ENCODE measurements around the gene FANCG. TPM values are rescaled to one million over a fixed set of nuclear protein-coding genes. Genes with fewer than 3 reads are reported as not detected.

Gene FANCG
- total RNA-seq, 1 donor from 2014 or later: 8.7 TPM

DNA sequence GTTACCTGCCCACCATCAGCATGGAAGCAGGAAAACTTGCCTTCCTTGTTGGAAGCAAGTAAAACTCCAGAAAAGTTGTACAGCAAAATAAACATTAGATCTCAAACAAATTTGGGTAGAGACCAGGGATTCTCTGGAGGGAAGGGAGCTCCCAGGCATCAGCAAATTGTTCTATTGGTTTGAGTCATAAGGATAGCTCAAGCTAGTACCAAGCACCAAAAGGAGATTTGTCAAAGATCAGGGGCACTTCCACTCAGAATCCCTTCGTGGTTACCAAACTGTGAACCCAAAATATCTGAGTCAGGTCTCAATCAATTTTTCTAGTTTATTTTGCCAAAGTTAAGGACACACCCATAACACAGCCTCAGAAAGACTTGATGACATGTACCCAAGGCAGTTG, 52.4 kb downstream of the FANCG start:
- DNase-seq (ENCODE audit: low read depth): no peak

GRCh38 chr9:35026671-35027070, 53.1 kb downstream of the FANCG start:
- no peak for DNase-seq (ENCODE audit: low read depth)

Other genes starting within 250 kb of the FANCG start
- not detected in 2 replicates for gene PHF24, start 121.7 kb downstream of the FANCG start, total RNA-seq
- 71.7 and 74.5 TPM in 2 replicates for gene DNAJB5, start 90.2 kb downstream of the FANCG start, total RNA-seq
- gene VCP, start 7.3 kb downstream of the FANCG start, total RNA-seq: 338 and 383 TPM in 2 replicates
- 17.3 and 17.6 TPM in 2 replicates for gene PIGO, start 16.6 kb upstream of the FANCG start, total RNA-seq
- gene STOML2, start 23.2 kb upstream of the FANCG start, total RNA-seq: 104 and 124 TPM in 2 replicates
- 56.6 and 58.7 TPM in 2 replicates for gene ATOSB, start 35.9 kb upstream of the FANCG start, total RNA-seq
- 19.0 and 22.9 TPM in 2 replicates for gene UNC13B, start 82.1 kb upstream of the FANCG start, total RNA-seq

Measured in myocyte (in vitro differentiated cells).